Keratinocyte (primary cell): Measurements from ENCODE around the gene PAQR6. TPM values are rescaled to one million over a fixed set of nuclear protein-coding genes. Genes with fewer than 3 reads are reported as not detected.

Source experiments
- DNase-seq: peaks from one replicate; pipeline ENCODE4 v3.0.0-alpha.2; 2011; ENCODE audit warnings: low read depth, missing footprints, low spot score
- FAIRE-seq: peaks from 2 replicates; lab custom pipeline; 2011; peaks lifted over from hg19 to GRCh38; lab: Jason Lieb, UNC
- H2AFZ ChIP-seq: 2 replicates; pipeline ENCODE4 v1.6.0; 2012; ENCODE audit warnings: low read length, control low read depth, inconsistent platforms; ENCODE audit not compliant: control insufficient read depth
- H3K27ac ChIP-seq: 2 replicates; pipeline ENCODE4 v1.5.1; 2011; ENCODE audit warnings: low read length; ENCODE audit not compliant: control insufficient read depth, insufficient read depth
- H3K27me3 ChIP-seq: 3 replicates; pipeline ENCODE4 v1.6.0; 2011; ENCODE audit warnings: low read length; ENCODE audit not compliant: control insufficient read depth, insufficient read depth; ENCODE audit errors: extremely low read depth
- H3K36me3 ChIP-seq, 2 experiments: 2 replicates in 1 of 2; 3 replicates in 1 of 2; pipeline ENCODE4 v1.5.1; 2011; ENCODE audit warnings: low read length in 2 of 2, mild to moderate bottlenecking in 1 of 2; ENCODE audit not compliant: control insufficient read depth in 2 of 2, insufficient read depth in 2 of 2; ENCODE audit errors: extremely low read depth in 1 of 2
- H3K4me1 ChIP-seq: 3 replicates; pipeline ENCODE4 v1.5.1; 2011; ENCODE audit warnings: low read length; ENCODE audit not compliant: control insufficient read depth, insufficient read depth; ENCODE audit errors: extremely low read depth
- H3K4me2 ChIP-seq: 3 replicates; pipeline ENCODE4 v1.6.0; 2011; ENCODE audit warnings: low read depth, low read length; ENCODE audit not compliant: control insufficient read depth, insufficient read depth; ENCODE audit errors: extremely low read depth
- H3K4me3 ChIP-seq, 3 experiments: fragments of 200-600 bp in 1 of 3; sonication (generic) in 1 of 3; 2 replicates in 2 of 3; 3 replicates in 1 of 3; pipeline ENCODE4 v1.5.1; 2011 to 2016; ENCODE audit warnings: low read length in 3 of 3, mild to moderate bottlenecking in 3 of 3, control low read depth in 2 of 3, inconsistent platforms in 1 of 3, low read depth in 1 of 3, mixed read lengths in 1 of 3, mixed run types in 1 of 3, moderate library complexity in 1 of 3; ENCODE audit not compliant: control insufficient read depth in 2 of 3, insufficient read depth in 2 of 3; ENCODE audit errors: extremely low read depth in 1 of 3
- H3K79me2 ChIP-seq: 2 replicates; pipeline ENCODE4 v1.6.0; 2012; ENCODE audit warnings: low read length; ENCODE audit not compliant: control insufficient read depth, insufficient read depth
- H3K9ac ChIP-seq: 3 replicates; pipeline ENCODE4 v1.6.0; 2011; ENCODE audit warnings: low read length; ENCODE audit not compliant: control insufficient read depth, insufficient read depth; ENCODE audit errors: extremely low read depth
- H3K9me1 ChIP-seq: 3 replicates; pipeline ENCODE4 v1.6.0; 2011; ENCODE audit warnings: low read length; ENCODE audit not compliant: control insufficient read depth, insufficient read depth; ENCODE audit errors: extremely low read depth
- H3K9me3 ChIP-seq: 2 replicates; pipeline ENCODE4 v1.5.1; 2012; ENCODE audit warnings: low read depth, low read length; ENCODE audit not compliant: control insufficient read depth
- H4K20me1 ChIP-seq: 3 replicates; pipeline ENCODE4 v1.6.0; 2011; ENCODE audit warnings: low read length; ENCODE audit not compliant: control insufficient read depth, insufficient read depth; ENCODE audit errors: extremely low read depth
- EZH2 ChIP-seq: IDR thresholded peaks from one replicate; pipeline ENCODE4 v1.6.1; 2012; ENCODE audit warnings: inconsistent platforms, mild to moderate bottlenecking, low read length, moderate library complexity
- dilution Hi-C: fragments of 300-500 bp; cut with MboI; formaldehyde crosslinking; loops from one replicate; pipeline ENCODE4 v1.7.0; 2020; ENCODE audit warnings: low sequenced_read_pairs; ENCODE audit not compliant: extremely low pct_ligation_motif_present
- polyA plus RNA-seq, 5 experiments: library from polyadenylated mRNA; depleted of rRNA in 3 of 5; stranded (reverse) in 3 of 5; stranded (forward) in 1 of 5; unstranded in 1 of 5; fragments of >200 nt; gene quantifications; 1 replicate in 1 of 5; 2 replicates in 3 of 5; 3 replicates in 1 of 5; pipeline versions ENCODE4 v1.2.1 to v1.2.3, GENCODE V29; 2011 to 2012; ENCODE audit warnings: missing spikeins in 2 of 5, low read depth in 1 of 5, low replicate concordance in 1 of 5
- TF ChIP-seq, protein P1 (sequence below), 3 experiments: IDR thresholded peaks in 1 of 3; conservative IDR thresholded peaks in 1 of 3; optimal IDR thresholded peaks in 1 of 3; 2 replicates in 2 of 3; 3 replicates in 1 of 3; pipeline versions ENCODE3 to v1.5.1; 2011; ENCODE audit warnings: low read length in 3 of 3, mild to moderate bottlenecking in 3 of 3, moderate library complexity in 2 of 3, control low read depth in 1 of 3, inconsistent platforms in 1 of 3; ENCODE audit not compliant: insufficient read depth in 2 of 3; ENCODE audit errors: extremely low read depth in 1 of 3

PAQR6 gene
- polyA plus RNA-seq, 1 donor (not counting 4 experiments of a cell fraction or from before 2014, with no cell fraction given): 1.00 TPM

DNA sequence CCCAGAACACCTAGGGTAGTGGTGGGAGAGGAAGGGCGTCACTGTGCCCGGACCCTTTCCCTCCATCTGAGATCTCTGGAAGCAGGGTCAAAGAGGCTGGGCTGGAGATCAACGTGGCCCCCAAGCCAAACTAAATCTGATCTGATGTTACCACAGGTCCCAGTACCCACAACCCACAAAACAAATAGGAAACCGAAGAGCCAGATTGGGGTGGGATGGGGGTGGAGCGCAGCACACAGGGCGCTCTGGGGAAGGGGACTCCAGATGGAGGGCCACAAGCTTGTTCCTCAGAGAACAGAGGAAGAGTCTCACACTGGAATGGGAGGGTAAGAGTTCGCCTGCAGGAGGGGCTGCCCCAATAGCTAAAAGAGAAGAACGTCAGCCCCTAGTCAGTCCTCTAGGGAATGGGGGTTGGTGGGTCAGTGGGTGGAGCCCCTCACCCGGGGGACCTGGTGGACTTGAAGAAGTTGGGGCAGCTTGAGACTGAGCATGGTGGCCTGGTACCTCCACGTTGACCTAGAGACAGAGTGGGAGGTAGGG lies 1.5 kb downstream of the PAQR6 start:
- no peak for TF ChIP-seq EZH2
- TF ChIP-seq, protein P1, sequence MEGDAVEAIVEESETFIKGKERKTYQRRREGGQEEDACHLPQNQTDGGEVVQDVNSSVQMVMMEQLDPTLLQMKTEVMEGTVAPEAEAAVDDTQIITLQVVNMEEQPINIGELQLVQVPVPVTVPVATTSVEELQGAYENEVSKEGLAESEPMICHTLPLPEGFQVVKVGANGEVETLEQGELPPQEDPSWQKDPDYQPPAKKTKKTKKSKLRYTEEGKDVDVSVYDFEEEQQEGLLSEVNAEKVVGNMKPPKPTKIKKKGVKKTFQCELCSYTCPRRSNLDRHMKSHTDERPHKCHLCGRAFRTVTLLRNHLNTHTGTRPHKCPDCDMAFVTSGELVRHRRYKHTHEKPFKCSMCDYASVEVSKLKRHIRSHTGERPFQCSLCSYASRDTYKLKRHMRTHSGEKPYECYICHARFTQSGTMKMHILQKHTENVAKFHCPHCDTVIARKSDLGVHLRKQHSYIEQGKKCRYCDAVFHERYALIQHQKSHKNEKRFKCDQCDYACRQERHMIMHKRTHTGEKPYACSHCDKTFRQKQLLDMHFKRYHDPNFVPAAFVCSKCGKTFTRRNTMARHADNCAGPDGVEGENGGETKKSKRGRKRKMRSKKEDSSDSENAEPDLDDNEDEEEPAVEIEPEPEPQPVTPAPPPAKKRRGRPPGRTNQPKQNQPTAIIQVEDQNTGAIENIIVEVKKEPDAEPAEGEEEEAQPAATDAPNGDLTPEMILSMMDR (optimal IDR thresholded peaks at IDR 0.05 in 1 of 3, IDR thresholded peaks at IDR 0.05 in 1 of 3, conservative IDR thresholded peaks at IDR 0.05 in 1 of 3; ENCODE audit: extremely low read depth in 1 of 3, insufficient read depth in 2 of 3, low read length in 3 of 3): no peak
- peaks cover 13% of the 10 kb centered on the region for H3K27me3 ChIP-seq
- H3K4me3 ChIP-seq: no peak overlapping the region
- H3K36me3 ChIP-seq: peaks cover 14 to 17% of the 10 kb centered on the region in 2 experiments
- DNase-seq: no peak
- no peak overlapping the region for H3K27ac ChIP-seq
- no peaks in the 10 kb centered on the region for H3K9me3 ChIP-seq
- H2AFZ ChIP-seq: no peak overlapping the region
- no peak for FAIRE-seq
- H3K9me1 ChIP-seq: no peaks in the 10 kb centered on the region
- peaks cover 32% of the 10 kb centered on the region for H3K4me1 ChIP-seq
- dilution Hi-C loops: no loop called here
- no peaks in the 10 kb centered on the region for H3K79me2 ChIP-seq
- no peak overlapping the region for H3K9ac ChIP-seq
- H4K20me1 ChIP-seq: no peaks in the 10 kb centered on the region
- H3K4me2 ChIP-seq: no peak overlapping the region

DNA sequence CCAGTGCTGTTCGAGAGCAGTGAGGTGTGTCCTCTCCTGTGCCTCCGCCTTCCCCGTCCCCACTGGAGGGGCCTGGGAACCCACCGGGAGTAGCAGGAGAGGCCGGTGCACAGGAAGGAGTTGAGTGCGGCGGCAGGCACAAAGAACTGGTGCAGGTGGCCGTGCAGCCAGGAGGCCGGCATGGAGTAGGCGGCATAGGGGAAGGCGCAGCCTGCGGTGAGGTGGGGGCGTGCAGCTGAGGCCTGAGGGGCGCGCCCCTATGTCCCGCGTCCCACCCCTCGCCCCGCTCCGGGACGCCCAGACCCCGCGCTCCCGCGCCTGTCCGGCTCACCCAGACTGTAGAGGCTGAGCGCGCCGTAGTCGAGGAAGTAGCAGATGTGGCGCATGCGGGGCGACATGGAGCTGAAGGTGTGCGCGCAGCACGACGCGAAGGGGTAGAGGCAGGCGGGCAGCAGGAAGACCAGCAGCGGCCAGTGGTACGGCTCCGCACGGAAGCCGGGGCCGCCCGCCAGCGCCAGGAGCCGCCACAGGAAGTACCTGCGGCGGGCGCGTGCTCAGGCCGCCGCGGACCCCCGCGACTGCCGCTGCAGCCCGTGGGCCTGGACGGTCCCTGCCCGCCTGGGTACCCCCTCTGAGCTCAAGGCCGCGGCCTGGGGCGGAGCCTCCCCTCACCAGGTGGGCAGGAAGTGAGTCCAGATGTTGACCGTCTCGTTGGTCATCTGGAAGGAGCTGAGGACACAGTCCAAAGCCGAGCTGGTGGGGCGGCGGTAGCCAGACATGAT lies 2.2 kb downstream of the PAQR6 start:
- Histone ChIP-seq H3K9ac (no peak overlapping the region), H3K27ac (no peak overlapping the region), H3K4me3 (no peak overlapping the region), H3K9me1 (no peaks in the 10 kb centered on the region), H3K79me2 (no peaks in the 10 kb centered on the region), H3K27me3 (peaks cover 13% of the 10 kb centered on the region), H3K4me1 (peaks cover 37% of the 10 kb centered on the region), H2AFZ (no peak overlapping the region), H3K4me2 (no peak overlapping the region), H4K20me1 (no peaks in the 10 kb centered on the region), H3K36me3 (peaks cover 12% of the 10 kb centered on the region in 2 experiments), H3K9me3 (no peaks in the 10 kb centered on the region)
- FAIRE-seq: no peak
- TF ChIP-seq, protein P1 (optimal IDR thresholded peaks at IDR 0.05 in 1 of 3, IDR thresholded peaks at IDR 0.05 in 1 of 3, conservative IDR thresholded peaks at IDR 0.05 in 1 of 3; ENCODE audit: extremely low read depth in 1 of 3, insufficient read depth in 2 of 3, low read length in 3 of 3): no peak
- TF ChIP-seq EZH2: no peak
- dilution Hi-C loops: no loop called here
- no peak for DNase-seq
